ENCODE measurements around the gene KCNH5. TPM values are rescaled to one million over a fixed set of nuclear protein-coding genes. Genes with fewer than 3 reads are reported as not detected.

KCNH5 gene
- total and polyA plus RNA-seq, 9 of the 15 experiments (the other 6 are each of a cell fraction or from before 2014, with no cell fraction given): 1.1 to 2.4 (median 1.4) TPM

- no peak for TF ChIP-seq NR4A1 (CRISPR knock-in tag; IDR thresholded peaks at IDR 0.05)
- TF ChIP-seq NR4A1 (tag; IDR thresholded peaks at IDR 0.05): no peak
- TF ChIP-seq HIVEP1 (CRISPR knock-in tag; IDR thresholded peaks at IDR 0.05): no peak
- TF ChIP-seq EP300 (IDR thresholded peaks at IDR 0.05; ENCODE audit: low read length): no peak
- TF ChIP-seq, protein P1, sequence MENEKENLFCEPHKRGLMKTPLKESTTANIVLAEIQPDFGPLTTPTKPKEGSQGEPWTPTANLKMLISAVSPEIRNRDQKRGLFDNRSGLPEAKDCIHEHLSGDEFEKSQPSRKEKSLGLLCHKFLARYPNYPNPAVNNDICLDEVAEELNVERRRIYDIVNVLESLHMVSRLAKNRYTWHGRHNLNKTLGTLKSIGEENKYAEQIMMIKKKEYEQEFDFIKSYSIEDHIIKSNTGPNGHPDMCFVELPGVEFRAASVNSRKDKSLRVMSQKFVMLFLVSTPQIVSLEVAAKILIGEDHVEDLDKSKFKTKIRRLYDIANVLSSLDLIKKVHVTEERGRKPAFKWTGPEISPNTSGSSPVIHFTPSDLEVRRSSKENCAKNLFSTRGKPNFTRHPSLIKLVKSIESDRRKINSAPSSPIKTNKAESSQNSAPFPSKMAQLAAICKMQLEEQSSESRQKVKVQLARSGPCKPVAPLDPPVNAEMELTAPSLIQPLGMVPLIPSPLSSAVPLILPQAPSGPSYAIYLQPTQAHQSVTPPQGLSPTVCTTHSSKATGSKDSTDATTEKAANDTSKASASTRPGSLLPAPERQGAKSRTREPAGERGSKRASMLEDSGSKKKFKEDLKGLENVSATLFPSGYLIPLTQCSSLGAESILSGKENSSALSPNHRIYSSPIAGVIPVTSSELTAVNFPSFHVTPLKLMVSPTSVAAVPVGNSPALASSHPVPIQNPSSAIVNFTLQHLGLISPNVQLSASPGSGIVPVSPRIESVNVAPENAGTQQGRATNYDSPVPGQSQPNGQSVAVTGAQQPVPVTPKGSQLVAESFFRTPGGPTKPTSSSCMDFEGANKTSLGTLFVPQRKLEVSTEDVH (IDR thresholded peaks at IDR 0.05; ENCODE audit: low read depth, partially characterized antibody): no peak
- TF ChIP-seq, protein P2, sequence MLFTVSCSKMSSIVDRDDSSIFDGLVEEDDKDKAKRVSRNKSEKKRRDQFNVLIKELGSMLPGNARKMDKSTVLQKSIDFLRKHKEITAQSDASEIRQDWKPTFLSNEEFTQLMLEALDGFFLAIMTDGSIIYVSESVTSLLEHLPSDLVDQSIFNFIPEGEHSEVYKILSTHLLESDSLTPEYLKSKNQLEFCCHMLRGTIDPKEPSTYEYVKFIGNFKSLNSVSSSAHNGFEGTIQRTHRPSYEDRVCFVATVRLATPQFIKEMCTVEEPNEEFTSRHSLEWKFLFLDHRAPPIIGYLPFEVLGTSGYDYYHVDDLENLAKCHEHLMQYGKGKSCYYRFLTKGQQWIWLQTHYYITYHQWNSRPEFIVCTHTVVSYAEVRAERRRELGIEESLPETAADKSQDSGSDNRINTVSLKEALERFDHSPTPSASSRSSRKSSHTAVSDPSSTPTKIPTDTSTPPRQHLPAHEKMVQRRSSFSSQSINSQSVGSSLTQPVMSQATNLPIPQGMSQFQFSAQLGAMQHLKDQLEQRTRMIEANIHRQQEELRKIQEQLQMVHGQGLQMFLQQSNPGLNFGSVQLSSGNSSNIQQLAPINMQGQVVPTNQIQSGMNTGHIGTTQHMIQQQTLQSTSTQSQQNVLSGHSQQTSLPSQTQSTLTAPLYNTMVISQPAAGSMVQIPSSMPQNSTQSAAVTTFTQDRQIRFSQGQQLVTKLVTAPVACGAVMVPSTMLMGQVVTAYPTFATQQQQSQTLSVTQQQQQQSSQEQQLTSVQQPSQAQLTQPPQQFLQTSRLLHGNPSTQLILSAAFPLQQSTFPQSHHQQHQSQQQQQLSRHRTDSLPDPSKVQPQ (CRISPR knock-in tag; IDR thresholded peaks at IDR 0.05; ENCODE audit: borderline replicate concordance): no peak
- TF ChIP-seq ZNF384 (IDR thresholded peaks at IDR 0.05; ENCODE audit: low read depth, low read length): no peak
- TF ChIP-seq ZC3H11A (IDR thresholded peaks at IDR 0.05; ENCODE audit: low read depth, low read length): no peak
Observed at GRCh38 chr14:62658631-62659030, 386.6 kb downstream of the KCNH5 start (continued).
